Stimulated activated CD8-positive, alpha-beta memory T cell treated with anti-CD3 and anti-CD28 coated beads, Interleukin-4, amount 100 ng/mL, for 24 hours (primary cell): ENCODE measurements around the gene KCNJ13.
A peak's percentile ranks its signal among the peaks of the same experiment; 100 is the strongest.

Experiments
- DNase-seq: peaks from one replicate; pipeline ENCODE4 v3.0.0-alpha.2; 2020; ENCODE audit warnings: low read depth

Gene KCNJ13

GRCh38 chr2:232776435-232776834, at the start of gene KCNJ13:
KCNJ13 (minus strand) TSS chr2:232776565; CDS start chr2:232771362, 5,203 bp downstream.
- DNase-seq: no peak

GRCh38 chr2:232817756-232818155, 41.4 kb upstream of the KCNJ13 start:
- DNase-seq: no peak

GRCh38 chr2:232816657-232817056, 40.3 kb upstream of the KCNJ13 start:
- no peak for DNase-seq

GRCh38 chr2:232815569-232815968, 39.2 kb upstream of the KCNJ13 start:
- DNase-seq: no peak

- DNase-seq: no peak
Measured at GRCh38 chr2:232810444-232810843, 34.1 kb upstream of the KCNJ13 start.

- no peak for DNase-seq
Measured at GRCh38 chr2:232809349-232810124, 33.2 kb upstream of the KCNJ13 start.

- DNase-seq: no peak
Measured at GRCh38 chr2:232802091-232802490, 25.7 kb upstream of the KCNJ13 start.

- no peak for DNase-seq
Measured at GRCh38 chr2:232800166-232800565, 23.8 kb upstream of the KCNJ13 start.

- DNase-seq: no peak
Measured at GRCh38 chr2:232798187-232798586, 21.8 kb upstream of the KCNJ13 start.

- DNase-seq: no peak
Measured at GRCh38 chr2:232795920-232796319, 19.6 kb upstream of the KCNJ13 start.

- DNase-seq: no peak
Measured at GRCh38 chr2:232794981-232795380, 18.6 kb upstream of the KCNJ13 start.

- no peak for DNase-seq
Measured at GRCh38 chr2:232793271-232793670, 16.9 kb upstream of the KCNJ13 start.

- DNase-seq: no peak
Measured at GRCh38 chr2:232791518-232791917, 15.2 kb upstream of the KCNJ13 start.

GRCh38 chr2:232789082-232789481, 12.7 kb upstream of the KCNJ13 start:
- DNase-seq: no peak

- DNase-seq: no peak
Measured at GRCh38 chr2:232787806-232788205, 11.4 kb upstream of the KCNJ13 start.

GRCh38 chr2:232783278-232783677, 6.9 kb upstream of the KCNJ13 start:
- DNase-seq: no peak

- DNase-seq: peak; percentile 1
Measured at GRCh38 chr2:232781765-232782164, 5.4 kb upstream of the KCNJ13 start.

- no peak for DNase-seq
Measured at GRCh38 chr2:232779934-232780333, 3.6 kb upstream of the KCNJ13 start.

- DNase-seq: no peak
Measured at GRCh38 chr2:232779465-232779864, 3.1 kb upstream of the KCNJ13 start.

GRCh38 chr2:232777276-232777675, 911 bp upstream of the KCNJ13 start:
- no peak for DNase-seq

GRCh38 chr2:232773815-232774214, 2.5 kb downstream of the KCNJ13 start:
- no peak for DNase-seq

- no peak for DNase-seq
Measured at GRCh38 chr2:232772531-232772930, 3.8 kb downstream of the KCNJ13 start.

- DNase-seq: no peak
Measured at GRCh38 chr2:232771870-232772269, 4.5 kb downstream of the KCNJ13 start.

- no peak for DNase-seq
Measured at GRCh38 chr2:232770207-232770606, 6.2 kb downstream of the KCNJ13 start.
